ENCODE results near the gene CPSF4L. TPM values are rescaled to one million over a fixed set of nuclear protein-coding genes. Genes with fewer than 3 reads are reported as not detected.

The CPSF4L gene
- total RNA-seq, 2 experiments from 2014 or later: not detected

DNA sequence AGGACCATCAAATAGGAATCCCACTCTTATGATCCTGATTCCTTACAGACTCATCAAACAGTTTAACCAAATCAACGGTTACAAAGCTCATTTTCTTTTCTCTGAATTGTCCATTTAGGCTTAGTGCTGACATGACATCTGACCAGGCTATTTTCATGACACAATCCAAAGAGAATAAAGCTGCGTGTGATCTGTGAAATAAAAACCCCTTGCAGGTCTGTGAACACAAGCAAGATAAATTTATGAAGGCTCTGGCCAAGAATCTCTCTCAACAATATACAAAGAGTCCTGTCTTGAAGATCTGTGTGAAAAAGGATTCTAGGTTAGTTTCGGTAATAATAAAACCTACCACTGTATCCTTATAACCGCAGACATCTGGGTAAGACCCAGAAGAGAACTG lies 46.8 kb downstream of the CPSF4L start:
- Histone ChIP-seq H3K4me3 (ENCODE audit: low read depth, low read length, poor library complexity, severe bottlenecking) (no peak overlapping the region), H3K79me2 (ENCODE audit: insufficient read depth, low read depth, low read length) (peaks cover 6% of the 10 kb centered on the region; the same call in 1 of the 2 replicates), H3K4me1 (ENCODE audit: insufficient read depth, low read length, poor library complexity, severe bottlenecking) (no peaks in the 10 kb centered on the region), H3K27ac (ENCODE audit: low read depth, low read length, poor library complexity, severe bottlenecking) (no peak overlapping the region), H3K36me3 (ENCODE audit: insufficient read depth, low read length) (peaks cover 71% of the 10 kb centered on the region), H3K9me2 (ENCODE audit: insufficient read depth, low read length) (no peaks in the 10 kb centered on the region), H3K4me2 (ENCODE audit: low read length) (no peak overlapping the region), H4K20me1 (ENCODE audit: insufficient read depth, low read length) (peaks cover 5% of the 10 kb centered on the region), H2AFZ (ENCODE audit: low read length) (no peak overlapping the region), H3K9me3 (ENCODE audit: low read length) (no peaks in the 10 kb centered on the region)
- DNase-seq (ENCODE audit: low spot score): no peak
- intact Hi-C loops (cut with micrococcal nuclease; ENCODE audit: unreplicated experiment): no loop called here
- TF ChIP-seq, protein P1, sequence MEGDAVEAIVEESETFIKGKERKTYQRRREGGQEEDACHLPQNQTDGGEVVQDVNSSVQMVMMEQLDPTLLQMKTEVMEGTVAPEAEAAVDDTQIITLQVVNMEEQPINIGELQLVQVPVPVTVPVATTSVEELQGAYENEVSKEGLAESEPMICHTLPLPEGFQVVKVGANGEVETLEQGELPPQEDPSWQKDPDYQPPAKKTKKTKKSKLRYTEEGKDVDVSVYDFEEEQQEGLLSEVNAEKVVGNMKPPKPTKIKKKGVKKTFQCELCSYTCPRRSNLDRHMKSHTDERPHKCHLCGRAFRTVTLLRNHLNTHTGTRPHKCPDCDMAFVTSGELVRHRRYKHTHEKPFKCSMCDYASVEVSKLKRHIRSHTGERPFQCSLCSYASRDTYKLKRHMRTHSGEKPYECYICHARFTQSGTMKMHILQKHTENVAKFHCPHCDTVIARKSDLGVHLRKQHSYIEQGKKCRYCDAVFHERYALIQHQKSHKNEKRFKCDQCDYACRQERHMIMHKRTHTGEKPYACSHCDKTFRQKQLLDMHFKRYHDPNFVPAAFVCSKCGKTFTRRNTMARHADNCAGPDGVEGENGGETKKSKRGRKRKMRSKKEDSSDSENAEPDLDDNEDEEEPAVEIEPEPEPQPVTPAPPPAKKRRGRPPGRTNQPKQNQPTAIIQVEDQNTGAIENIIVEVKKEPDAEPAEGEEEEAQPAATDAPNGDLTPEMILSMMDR (conservative IDR thresholded peaks at IDR 0.05; ENCODE audit: low read length): no peak
- no peak for TF ChIP-seq EZH2phosphoT487 (IDR thresholded peaks at IDR 0.05; ENCODE audit: borderline replicate concordance, low read depth, low read length)
- ChIA-PET CTCF (ENCODE audit: unreplicated experiment) (no interaction called here), POLR2A (interaction anchor here (1.2 kb wide), 1 partner anchor 13 kb away, joined by 5 read pairs; no protein-coding TSS in a partner anchor)
- BruUV-seq (replicated peaks): no TSS peak

GRCh38 chr17:73214008-73214407 lies 47.7 kb downstream of the CPSF4L start:
- Histone ChIP-seq H3K27ac (ENCODE audit: low read depth, low read length, poor library complexity, severe bottlenecking) (no peak overlapping the region), H3K4me1 (ENCODE audit: insufficient read depth, low read length, poor library complexity, severe bottlenecking) (no peaks in the 10 kb centered on the region), H3K9me3 (ENCODE audit: low read length) (no peaks in the 10 kb centered on the region), H3K4me2 (ENCODE audit: low read length) (no peak overlapping the region), H2AFZ (ENCODE audit: low read length) (no peak overlapping the region), H3K36me3 (ENCODE audit: insufficient read depth, low read length) (peaks cover 75% of the 10 kb centered on the region), H3K79me2 (ENCODE audit: insufficient read depth, low read depth, low read length) (peaks cover 5% of the 10 kb centered on the region; the same call in 1 of the 2 replicates), H3K9me2 (ENCODE audit: insufficient read depth, low read length) (no peaks in the 10 kb centered on the region), H4K20me1 (ENCODE audit: insufficient read depth, low read length) (peaks cover 7% of the 10 kb centered on the region), H3K4me3 (ENCODE audit: low read depth, low read length, poor library complexity, severe bottlenecking) (no peak overlapping the region)
- no peak for DNase-seq (ENCODE audit: low spot score)
- TF ChIP-seq, protein P1 (conservative IDR thresholded peaks at IDR 0.05; ENCODE audit: low read length): no peak
- TF ChIP-seq EZH2phosphoT487 (IDR thresholded peaks at IDR 0.05; ENCODE audit: borderline replicate concordance, low read depth, low read length): no peak
- POLR2A ChIA-PET: no interaction called here
- intact Hi-C loops (cut with micrococcal nuclease; ENCODE audit: unreplicated experiment): no loop called here
- BruUV-seq (replicated peaks): no TSS peak
- CTCF ChIA-PET (ENCODE audit: unreplicated experiment): no interaction called here

GRCh38 chr17:73211745-73212144 lies 49.9 kb downstream of the CPSF4L start:
- no peaks in the 10 kb centered on the region for H3K9me3 ChIP-seq (ENCODE audit: low read length)
- no peak for DNase-seq (ENCODE audit: low spot score)
- H3K27ac ChIP-seq (ENCODE audit: low read depth, low read length, poor library complexity, severe bottlenecking): no peak overlapping the region
- H3K9me2 ChIP-seq (ENCODE audit: insufficient read depth, low read length): no peaks in the 10 kb centered on the region
- POLR2A ChIA-PET: interaction anchor here (0.8 kb wide), 1 partner anchor 80 kb away, joined by 3 read pairs; no protein-coding TSS in a partner anchor
- no peak overlapping the region for H2AFZ ChIP-seq (ENCODE audit: low read length)
- H3K4me3 ChIP-seq (ENCODE audit: low read depth, low read length, poor library complexity, severe bottlenecking): no peak overlapping the region
- CTCF ChIA-PET (ENCODE audit: unreplicated experiment): no interaction called here
- intact Hi-C loops (cut with micrococcal nuclease; ENCODE audit: unreplicated experiment): no loop called here
- TF ChIP-seq, protein P1 (conservative IDR thresholded peaks at IDR 0.05; ENCODE audit: low read length): no peak
- no peak for TF ChIP-seq EZH2phosphoT487 (IDR thresholded peaks at IDR 0.05; ENCODE audit: borderline replicate concordance, low read depth, low read length)
- no TSS peak for BruUV-seq (replicated peaks)
- H3K36me3 ChIP-seq (ENCODE audit: insufficient read depth, low read length): peaks cover 82% of the 10 kb centered on the region
- H3K4me2 ChIP-seq (ENCODE audit: low read length): no peak overlapping the region
- H4K20me1 ChIP-seq (ENCODE audit: insufficient read depth, low read length): peaks cover 7% of the 10 kb centered on the region
- peaks cover 5% of the 10 kb centered on the region; the same call in 1 of the 2 replicates for H3K79me2 ChIP-seq (ENCODE audit: insufficient read depth, low read depth, low read length)
- H3K4me1 ChIP-seq (ENCODE audit: insufficient read depth, low read length, poor library complexity, severe bottlenecking): no peaks in the 10 kb centered on the region

Measured in OCI-LY7 (cell line).